ENCODE results near the gene IKBKE.

GRCh38 chr1:206490771-206491405 is 20.6 kb downstream of the IKBKE start:
- TF ChIP-seq CTCF (IDR thresholded peaks at IDR 0.05) (no peak), ZFX (IDR thresholded peaks at IDR 0.05; ENCODE audit: borderline replicate concordance) (no peak)

All from 22Rv1 (cell line).